Adrenal gland (tissue), 12 donors: ENCODE measurements around the gene HECTD2. TPM values are rescaled to one million over a fixed set of nuclear protein-coding genes. Genes with fewer than 3 reads are reported as not detected.

Experiments used
- DNase-seq, 7 donors: peaks; one replicate each; pipeline ENCODE4 v3.0.0-alpha.2; 2019 to 2020
- H3K27ac ChIP-seq, 5 donors: fragments of 200-600 bp; sonication (generic) in 4 of 5; 1 replicate in 3 of 5; 2 replicates in 2 of 5; pipeline versions ENCODE4 v1.5.1 to v1.8.0; 2016 to 2020; ENCODE audit warnings: mild to moderate bottlenecking in 1 of 5
- H3K27me3 ChIP-seq: fragments of 200-600 bp; 2 replicates; pipeline ENCODE4 v1.8.0; 2021
- H3K36me3 ChIP-seq, 2 donors: fragments of 200-600 bp; replicated peaks in 1 of 2; 1 replicate in 1 of 2; 2 replicates in 1 of 2; pipeline versions ENCODE4 v1.5.1 to v1.8.0; 2018 to 2022
- H3K4me1 ChIP-seq, 2 donors: fragments of 200-600 bp; replicated peaks in 1 of 2; 1 replicate in 1 of 2; 2 replicates in 1 of 2; pipeline versions ENCODE4 v1.5.1 to v1.8.0; 2018 to 2021
- H3K4me3 ChIP-seq, 4 donors: fragments of 200-600 bp; sonication (generic) in 3 of 4; one replicate each; pipeline ENCODE4 v1.5.1; 2016 to 2018
- H3K9me3 ChIP-seq, 3 donors: fragments of 200-600 bp; sonication (generic) in 1 of 3; replicated peaks in 1 of 3; 1 replicate in 2 of 3; 2 replicates in 1 of 3; pipeline versions ENCODE4 v1.5.1 to v1.8.0; 2016 to 2021
- CTCF ChIP-seq, 6 experiments: fragments of 450-650 bp in 4 of 6; fragments of 200-600 bp in 2 of 6; sonication (generic) in 1 of 6; IDR thresholded peaks; 1 replicate in 5 of 6; 2 replicates in 1 of 6; pipeline versions ENCODE4 v1.5.1 to v1.8.0; 2016 to 2021; ENCODE audit warnings: antibody characterized with exemption in 6 of 6, mild to moderate bottlenecking in 2 of 6, moderate library complexity in 1 of 6
- POLR2A ChIP-seq, 2 donors: fragments of 450-650 bp; IDR thresholded peaks; one replicate each; pipeline ENCODE4 v1.6.1; 2017; ENCODE audit warnings: antibody characterized with exemption in 2 of 2, mild to moderate bottlenecking in 2 of 2, moderate library complexity in 1 of 2
- WGBS, 4 donors: extraction: QIAGEN DNeasy Blood & Tissue Kit in 2 of 4; methylation state at CpG; one replicate each; pipeline versions ENCODE4 v1.1.5 to v1.1.7; 2013 to 2017; 5-methylcytosine and 5-hydroxymethylcytosine counted together
- intact Hi-C, 2 donors: fragments of 100-400 bp; cut with DNase I; formaldehyde crosslinking; loops; one replicate each; pipeline versions ENCODE4 v1.14.1 to v1.15.0; 2022 to 2023
- polyA plus RNA-seq, 3 donors: library from polyadenylated mRNA; stranded (reverse); fragments of 200-250 nt in 2 of 3; fragments of 350-450 nt in 1 of 3; fragmentation: Illumina TruSeq in 1 of 3; extraction: RNeasy Lipid Tissue Mini Kit (QIAGEN cat#74804) in 1 of 3; gene quantifications; one replicate each; pipeline ENCODE4 v1.2.3, GENCODE V29; 2013 to 2014
- total RNA-seq, 9 donors: library from RNA; depleted of rRNA in 4 of 9; stranded (reverse); fragments of >200 nt in 4 of 9; fragments of 120-200 nt in 1 of 9; fragmentation: NEBNext Ultra II Directional in 1 of 9; extraction: Animal tissue kit (Norgen Biotek cat#: 25700) in 1 of 9; gene quantifications; one replicate each; pipeline versions ENCODE4 v1.1.0 to v1.2.4, GENCODE V29; 2013 to 2023
- donor health status: healthy with polysubstance abuse.
- donor health status: Bipolar disorder and iron deficiency.
- donor health status: DM: yes; HTN: yes; CAD: no.
- donor health status: DM: no; HTN: no; CAD: no.
- donor health status: DM: no; HTN: no; CAD: no.
- donor health status: DM: yes; HTN: yes; CAD: no.

The HECTD2 gene
- total and polyA plus RNA-seq, 12 donors = 5.4 to 20.3 (median 8.2) TPM

- intact Hi-C loops = loop anchor here in 1 of 2 donors (10.0 kb wide), 1 partner anchor 199 kb away; no protein-coding TSS in a partner anchor
- no peaks in the 10 kb centered on the region for H3K4me1 ChIP-seq
- peaks cover 0 to 6% of the 10 kb centered on the region in 2 donors for H3K36me3 ChIP-seq
- H3K4me3 ChIP-seq = no peak overlapping the region
- H3K9me3 ChIP-seq = no peaks in the 10 kb centered on the region
- TF ChIP-seq POLR2A (IDR thresholded peaks at IDR 0.05) (no peak), CTCF (IDR thresholded peaks at IDR 0.05) (no peak)
- no peak for DNase-seq
- no peaks in the 10 kb centered on the region for H3K27me3 ChIP-seq
- H3K27ac ChIP-seq = no peak overlapping the region
These were observed 85.3 kb downstream of the HECTD2 start for GRCh38 chr10:91495402-91495801.

GRCh38 chr10:91496016-91496415 lies 85.9 kb downstream of the HECTD2 start:
- H3K4me3 ChIP-seq = no peak overlapping the region
- H3K36me3 ChIP-seq = peaks cover 0 to 6% of the 10 kb centered on the region in 2 donors
- H3K27me3 ChIP-seq = no peaks in the 10 kb centered on the region
- no peak for DNase-seq
- TF ChIP-seq POLR2A (IDR thresholded peaks at IDR 0.05) (no peak), CTCF (IDR thresholded peaks at IDR 0.05) (no peak)
- 87 to 93% (median 90%) methylated on average over 4 of the region's 4 CpGs for whole genome bisulfite sequencing, 4 donors
- no peaks in the 10 kb centered on the region for H3K4me1 ChIP-seq
- H3K27ac ChIP-seq = no peak overlapping the region
- no peaks in the 10 kb centered on the region for H3K9me3 ChIP-seq
- intact Hi-C loops = loop anchor here in 1 of 2 donors (10.0 kb wide), 1 partner anchor 199 kb away; no protein-coding TSS in a partner anchor

DNA sequence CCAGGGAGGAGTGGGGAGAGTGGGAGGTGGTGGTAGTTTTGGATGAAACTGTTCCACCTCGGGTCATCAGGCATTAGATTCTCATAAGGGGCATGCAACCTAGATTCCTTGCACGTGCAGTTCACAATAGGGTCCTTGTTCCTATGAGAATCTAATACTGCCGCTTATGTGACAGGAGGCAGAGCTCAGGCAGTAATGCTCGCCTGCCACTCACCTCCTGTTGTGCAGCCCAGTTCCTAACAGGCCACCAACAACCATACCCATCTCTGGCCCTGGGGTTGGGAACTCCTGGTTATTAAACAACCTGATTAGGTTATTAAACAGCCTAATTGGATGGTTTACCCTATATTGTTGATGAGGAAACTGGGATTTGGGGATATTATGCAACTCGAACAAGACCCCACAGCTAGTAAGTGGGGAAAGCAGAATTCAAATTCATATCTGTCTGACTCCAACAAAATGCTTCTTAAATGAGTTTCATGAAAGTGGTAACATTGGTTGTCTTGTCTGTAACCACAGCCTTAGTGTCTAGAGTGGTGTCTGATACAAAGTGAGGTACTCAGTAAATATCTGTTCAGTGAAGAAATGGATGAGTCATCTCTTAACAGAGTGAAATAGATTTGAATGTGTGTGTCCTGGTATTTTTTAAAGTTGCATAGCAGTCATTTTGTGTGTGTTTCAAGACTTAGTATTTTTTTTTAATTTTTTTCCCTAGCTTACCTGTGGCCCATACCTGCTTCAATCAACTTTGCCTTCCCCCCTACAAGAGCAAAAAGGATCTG lies 101.6 kb downstream of the HECTD2 start:
- WGBS, 4 donors = 86 to 89% (median 87%) methylated on average over 5 of the region's 5 CpGs
- H3K4me3 ChIP-seq = no peak overlapping the region
- H3K36me3 ChIP-seq = no peaks in the 10 kb centered on the region
- no peaks in the 10 kb centered on the region for H3K4me1 ChIP-seq
- H3K27me3 ChIP-seq = no peaks in the 10 kb centered on the region
- no peak for TF ChIP-seq POLR2A (IDR thresholded peaks at IDR 0.05)
- TF ChIP-seq CTCF (IDR thresholded peaks at IDR 0.05) = no peak
- H3K9me3 ChIP-seq = no peaks in the 10 kb centered on the region
- no peak overlapping the region for H3K27ac ChIP-seq
- DNase-seq = no peak
- intact Hi-C loops = no loop called here

- intact Hi-C loops = no loop called here
These were observed 102.3 kb downstream of the HECTD2 start for GRCh38 chr10:91512458-91512857.

More at GRCh38 chr10:91512458-91512857, 102.3 kb downstream of the HECTD2 start:
- Histone ChIP-seq H3K9me3 (peaks cover 0 to 1% (median 0%) of the 10 kb centered on the region in 3 donors), H3K27me3 (no peaks in the 10 kb centered on the region), H3K4me3 (no peak overlapping the region), H3K36me3 (no peaks in the 10 kb centered on the region), H3K4me1 (no peaks in the 10 kb centered on the region), H3K27ac (no peak overlapping the region)
- TF ChIP-seq POLR2A (IDR thresholded peaks at IDR 0.05) (no peak), CTCF (IDR thresholded peaks at IDR 0.05) (no peak)
- 86 to 100% (median 90%) methylated on average over 1 of the region's 1 CpG for WGBS, 4 donors
- DNase-seq = no peak
